Gastrocnemius medialis (tissue), 4 donors: ENCODE data around the gene GSK3B.
A peak's percentile ranks its signal among the peaks of the same experiment; 100 is the strongest.

Source experiments
- POLR2A ChIP-seq, 2 donors: fragments of 450-650 bp; IDR thresholded peaks; one replicate each; pipeline ENCODE4 v1.6.1; 2017; ENCODE audit warnings: antibody characterized with exemption in 2 of 2, mild to moderate bottlenecking in 2 of 2, moderate library complexity in 2 of 2
- TF ChIP-seq, protein P1 (sequence below), 5 experiments: fragments of 450-650 bp in 3 of 5; fragments of 200-600 bp in 2 of 5; sonication (generic) in 2 of 5; IDR thresholded peaks in 4 of 5; conservative IDR thresholded peaks in 1 of 5; 1 replicate in 4 of 5; 2 replicates in 1 of 5; pipeline ENCODE4 v1.5.1; 2016 to 2019; ENCODE audit warnings: antibody characterized with exemption in 5 of 5, mild to moderate bottlenecking in 3 of 5, moderate library complexity in 3 of 5

- TF ChIP-seq, protein P1, sequence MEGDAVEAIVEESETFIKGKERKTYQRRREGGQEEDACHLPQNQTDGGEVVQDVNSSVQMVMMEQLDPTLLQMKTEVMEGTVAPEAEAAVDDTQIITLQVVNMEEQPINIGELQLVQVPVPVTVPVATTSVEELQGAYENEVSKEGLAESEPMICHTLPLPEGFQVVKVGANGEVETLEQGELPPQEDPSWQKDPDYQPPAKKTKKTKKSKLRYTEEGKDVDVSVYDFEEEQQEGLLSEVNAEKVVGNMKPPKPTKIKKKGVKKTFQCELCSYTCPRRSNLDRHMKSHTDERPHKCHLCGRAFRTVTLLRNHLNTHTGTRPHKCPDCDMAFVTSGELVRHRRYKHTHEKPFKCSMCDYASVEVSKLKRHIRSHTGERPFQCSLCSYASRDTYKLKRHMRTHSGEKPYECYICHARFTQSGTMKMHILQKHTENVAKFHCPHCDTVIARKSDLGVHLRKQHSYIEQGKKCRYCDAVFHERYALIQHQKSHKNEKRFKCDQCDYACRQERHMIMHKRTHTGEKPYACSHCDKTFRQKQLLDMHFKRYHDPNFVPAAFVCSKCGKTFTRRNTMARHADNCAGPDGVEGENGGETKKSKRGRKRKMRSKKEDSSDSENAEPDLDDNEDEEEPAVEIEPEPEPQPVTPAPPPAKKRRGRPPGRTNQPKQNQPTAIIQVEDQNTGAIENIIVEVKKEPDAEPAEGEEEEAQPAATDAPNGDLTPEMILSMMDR (IDR thresholded peaks at IDR 0.05 in 4 of 5, conservative IDR thresholded peaks at IDR 0.05 in 1 of 5): peak in 1 of 5 experiments; percentile 3
- TF ChIP-seq POLR2A (IDR thresholded peaks at IDR 0.05): peak; percentile 81 to 92
These were observed 1.2 kb upstream of the GSK3B start for GRCh38 chr3:120095226-120095978.
